WTC11 (cell line): ENCODE measurements around the gene OR11G2. TPM values are rescaled to one million over a fixed set of nuclear protein-coding genes. Genes with fewer than 3 reads are reported as not detected.

Source experiments
- NFATC4 ChIP-seq: fragments of 250-450 bp; sonication (Bioruptor Pico); IDR thresholded peaks from 2 replicates; pipeline ENCODE4 v1.9.0; 2021; ENCODE audit warnings: mild to moderate bottlenecking
- SMAD4 ChIP-seq: sonication (generic); formaldehyde crosslinking; IDR thresholded peaks from 2 replicates; pipeline ENCODE4 v1.8.0; 2022; ENCODE audit warnings: mild to moderate bottlenecking, missing genetic modification reagents
- total RNA-seq: library from RNA; stranded (reverse); gene quantifications from 3 replicates; pipeline ENCODE4 v1.2.3, GENCODE V29; 2021
- TF ChIP-seq, protein P1 (sequence below): sonication (generic); formaldehyde crosslinking; IDR thresholded peaks from 2 replicates; pipeline ENCODE4 v1.8.0; 2023; ENCODE audit warnings: missing genetic modification reagents, mild to moderate bottlenecking, borderline replicate concordance

OR11G2 gene
- total RNA-seq, 1 experiment from 2014 or later: not detected

- TF ChIP-seq, protein P1, sequence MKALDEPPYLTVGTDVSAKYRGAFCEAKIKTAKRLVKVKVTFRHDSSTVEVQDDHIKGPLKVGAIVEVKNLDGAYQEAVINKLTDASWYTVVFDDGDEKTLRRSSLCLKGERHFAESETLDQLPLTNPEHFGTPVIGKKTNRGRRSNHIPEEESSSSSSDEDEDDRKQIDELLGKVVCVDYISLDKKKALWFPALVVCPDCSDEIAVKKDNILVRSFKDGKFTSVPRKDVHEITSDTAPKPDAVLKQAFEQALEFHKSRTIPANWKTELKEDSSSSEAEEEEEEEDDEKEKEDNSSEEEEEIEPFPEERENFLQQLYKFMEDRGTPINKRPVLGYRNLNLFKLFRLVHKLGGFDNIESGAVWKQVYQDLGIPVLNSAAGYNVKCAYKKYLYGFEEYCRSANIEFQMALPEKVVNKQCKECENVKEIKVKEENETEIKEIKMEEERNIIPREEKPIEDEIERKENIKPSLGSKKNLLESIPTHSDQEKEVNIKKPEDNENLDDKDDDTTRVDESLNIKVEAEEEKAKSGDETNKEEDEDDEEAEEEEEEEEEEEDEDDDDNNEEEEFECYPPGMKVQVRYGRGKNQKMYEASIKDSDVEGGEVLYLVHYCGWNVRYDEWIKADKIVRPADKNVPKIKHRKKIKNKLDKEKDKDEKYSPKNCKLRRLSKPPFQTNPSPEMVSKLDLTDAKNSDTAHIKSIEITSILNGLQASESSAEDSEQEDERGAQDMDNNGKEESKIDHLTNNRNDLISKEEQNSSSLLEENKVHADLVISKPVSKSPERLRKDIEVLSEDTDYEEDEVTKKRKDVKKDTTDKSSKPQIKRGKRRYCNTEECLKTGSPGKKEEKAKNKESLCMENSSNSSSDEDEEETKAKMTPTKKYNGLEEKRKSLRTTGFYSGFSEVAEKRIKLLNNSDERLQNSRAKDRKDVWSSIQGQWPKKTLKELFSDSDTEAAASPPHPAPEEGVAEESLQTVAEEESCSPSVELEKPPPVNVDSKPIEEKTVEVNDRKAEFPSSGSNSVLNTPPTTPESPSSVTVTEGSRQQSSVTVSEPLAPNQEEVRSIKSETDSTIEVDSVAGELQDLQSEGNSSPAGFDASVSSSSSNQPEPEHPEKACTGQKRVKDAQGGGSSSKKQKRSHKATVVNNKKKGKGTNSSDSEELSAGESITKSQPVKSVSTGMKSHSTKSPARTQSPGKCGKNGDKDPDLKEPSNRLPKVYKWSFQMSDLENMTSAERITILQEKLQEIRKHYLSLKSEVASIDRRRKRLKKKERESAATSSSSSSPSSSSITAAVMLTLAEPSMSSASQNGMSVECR (CRISPR knock-in tag): no peak
- TF ChIP-seq SMAD4 (CRISPR knock-in tag) (no peak), NFATC4 (CRISPR knock-in tag) (no peak)
These were observed 57.0 kb downstream of the OR11G2 start (continued) for GRCh38 chr14:20247646-20248246.

Other genes starting within 250 kb of the OR11G2 start
- gene OR4K15, start 215.3 kb upstream of the OR11G2 start, total RNA-seq: not detected in 3 replicates
- gene OR4Q2, start 188.7 kb upstream of the OR11G2 start, total RNA-seq: not detected in 3 replicates
- gene OR4K14, start 171.6 kb upstream of the OR11G2 start, total RNA-seq: not detected in 3 replicates
- not detected in 3 replicates for gene OR4K13, start 154.9 kb upstream of the OR11G2 start, total RNA-seq
- not detected in 3 replicates for gene OR4L1, start 130.9 kb upstream of the OR11G2 start, total RNA-seq
- gene OR4K17, start 80.2 kb upstream of the OR11G2 start, total RNA-seq: not detected in 3 replicates
- gene OR4N5, start 52.1 kb upstream of the OR11G2 start, total RNA-seq: not detected in 3 replicates
- not detected in 3 replicates for gene OR11H6, start 32.8 kb downstream of the OR11G2 start, total RNA-seq
- gene OR11H7, start 38.1 kb downstream of the OR11G2 start, total RNA-seq: not detected in 3 replicates
- not detected in 3 replicates for gene OR11H4, start 48.4 kb downstream of the OR11G2 start, total RNA-seq
- 15.9 to 19.2 TPM (median 18.1 TPM) in 3 replicates for gene TTC5, start 115.1 kb downstream of the OR11G2 start, total RNA-seq
- 149 to 155 TPM (median 151 TPM) in 3 replicates for gene CCNB1IP1, start 142.4 kb downstream of the OR11G2 start, total RNA-seq
- 34.5 to 37.1 TPM (median 36.8 TPM) in 3 replicates for gene PARP2, start 152.7 kb downstream of the OR11G2 start, total RNA-seq
- gene TEP1, start 222.6 kb downstream of the OR11G2 start, total RNA-seq: 16.0 to 19.4 TPM (median 18.8 TPM) in 3 replicates
- 0.07 to 0.18 TPM (median 0.17 TPM) in 3 replicates for gene KLHL33, start 245.3 kb downstream of the OR11G2 start, total RNA-seq